DMS53 treated with DMSO at 0.1 percent for 48 hours (cell line): Measurements from ENCODE around the gene B3GAT2.
"Not testable (repeated sequence)": the region's sequence is repeated elsewhere in the genome, so short reads cannot be mapped to it uniquely, and the experiment has no call there.

Experiments
- DNase-seq: peaks from one replicate; lab custom pipeline; 2025; ENCODE audit not compliant: unreplicated experiment; lab: John Stamatoyannopoulos, UW

Gene B3GAT2

DNA sequence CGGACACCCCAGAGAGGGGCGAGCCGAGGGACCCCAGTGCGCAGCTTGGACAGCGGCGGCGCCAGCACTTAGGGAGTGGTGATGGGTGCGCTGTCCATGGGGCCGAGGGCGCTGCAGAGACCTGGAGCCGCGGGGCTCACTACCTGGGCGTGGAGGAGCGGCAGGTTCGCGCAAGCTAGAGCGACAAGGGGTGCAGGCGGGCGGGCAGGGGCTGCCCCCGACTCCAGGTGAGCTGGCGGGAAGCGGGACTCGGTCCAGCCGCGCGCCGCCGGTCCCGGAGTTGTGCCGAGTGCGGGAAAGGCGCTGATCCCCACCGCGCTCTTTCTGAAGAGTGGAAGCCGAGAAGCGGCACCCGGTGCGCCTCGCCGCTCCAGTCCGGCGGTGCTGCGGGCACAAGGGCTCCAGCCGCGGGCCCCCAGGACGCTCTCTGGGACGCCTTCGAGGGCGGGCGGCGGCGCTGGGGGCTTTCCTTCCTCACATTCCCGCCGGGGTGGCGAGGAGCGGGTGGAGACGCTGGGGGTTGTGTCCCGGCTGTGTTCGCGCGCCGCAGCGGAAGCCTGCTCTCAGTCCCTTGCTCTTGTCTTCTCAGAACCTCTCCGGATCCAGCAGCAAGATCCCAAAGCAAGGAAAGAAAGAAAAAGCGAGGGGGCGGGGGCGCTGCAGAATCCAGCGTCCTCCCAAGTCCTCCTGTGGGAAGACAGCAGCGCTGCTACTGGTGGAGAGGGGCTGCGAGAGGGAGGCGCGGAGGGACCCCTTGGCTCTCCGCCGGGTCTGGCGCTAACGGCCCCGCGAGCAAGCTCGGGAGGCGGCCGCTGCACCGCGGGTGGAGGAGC, at the start of gene B3GAT2:
TSS of gene B3GAT2 (minus strand) at position 610 of the 833 bp plus-strand sequence. CDS start 631 bp downstream, outside the sequence.
- peak; percentile 49 for DNase-seq

- DNase-seq, result no peak
These were observed 41.3 kb upstream of the B3GAT2 start for GRCh38 chr6:70998148-70998547.

DNA sequence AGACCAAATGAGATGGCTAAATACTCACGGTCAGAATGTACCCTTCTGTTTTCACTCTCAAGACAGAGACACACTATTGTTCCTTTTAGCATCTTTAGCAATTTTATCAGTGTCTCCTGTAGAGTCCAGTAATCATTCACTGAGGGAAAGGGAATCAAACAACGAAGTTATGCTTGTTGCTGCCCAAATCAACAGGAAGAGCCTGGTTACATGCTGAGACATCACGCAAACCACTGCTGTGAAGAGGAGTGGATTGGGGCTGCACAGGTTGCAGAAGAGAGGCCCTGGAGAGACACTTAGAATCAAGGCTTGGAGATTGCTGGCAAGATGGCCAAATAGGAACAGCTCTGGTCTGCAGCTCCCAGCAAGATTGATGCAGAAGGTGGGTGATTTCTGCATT, 40.5 kb upstream of the B3GAT2 start:
- DNase-seq, result no peak

DNA sequence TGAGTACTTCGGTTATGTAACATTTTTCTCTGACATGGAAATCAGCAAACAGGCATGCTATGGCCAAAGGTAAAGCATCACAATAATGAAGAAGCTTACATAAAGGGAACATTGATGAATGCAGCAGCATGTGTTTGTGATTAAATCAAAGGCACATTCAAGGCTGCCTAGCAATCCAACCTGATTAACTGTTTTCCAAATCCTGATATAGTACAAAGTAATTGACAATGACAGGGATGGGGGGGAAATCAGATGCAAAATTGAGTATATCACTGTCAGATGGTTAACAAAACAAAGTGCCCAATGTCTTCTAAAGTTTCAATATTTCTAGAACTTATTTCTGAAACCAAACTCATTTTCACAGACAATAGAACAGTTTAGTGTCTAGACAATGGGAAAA, 39.2 kb upstream of the B3GAT2 start:
- DNase-seq, result no peak

- no peak for DNase-seq
These were observed 38.6 kb upstream of the B3GAT2 start for GRCh38 chr6:70995411-70995810.

DNA sequence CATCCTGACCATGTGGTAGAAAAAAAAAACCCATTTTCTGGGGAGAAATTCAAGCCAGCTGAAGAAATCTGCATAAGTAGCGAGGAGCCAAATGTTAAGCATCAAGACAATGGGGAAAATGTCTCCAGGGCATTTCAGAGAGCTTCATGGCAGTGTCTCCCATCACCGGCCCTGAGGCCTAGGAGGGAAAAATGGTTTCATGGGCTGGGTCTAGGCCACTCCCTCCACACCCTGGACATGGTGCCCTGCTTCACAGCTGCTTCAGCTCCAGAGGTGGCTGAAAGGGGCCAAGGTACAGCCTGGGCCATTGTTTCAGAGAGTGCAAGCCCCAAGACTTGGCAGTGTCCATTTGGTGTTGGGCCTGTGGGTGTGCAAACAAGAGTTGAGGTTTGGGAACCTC, 34.4 kb upstream of the B3GAT2 start:
- DNase-seq, result no peak

DNA sequence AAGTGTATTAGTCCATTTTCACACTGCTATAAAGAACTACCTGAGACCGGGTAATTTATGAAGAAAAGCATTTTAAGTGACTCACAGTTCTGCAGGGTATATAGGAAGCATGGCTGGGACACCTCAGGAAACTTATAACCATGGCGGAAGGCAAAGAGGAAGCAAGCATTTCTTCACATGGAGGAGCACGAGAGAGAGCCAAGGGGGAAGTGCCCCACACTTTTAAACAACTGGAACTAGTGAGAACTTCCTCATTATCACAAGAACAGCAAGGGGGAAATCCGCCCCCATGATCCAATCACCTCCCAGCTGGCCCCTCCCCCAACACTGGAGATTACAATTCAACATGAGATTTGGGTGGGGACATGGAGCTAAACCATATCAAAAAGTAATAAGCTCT, 28.3 kb upstream of the B3GAT2 start:
- no peak for DNase-seq

- no peak for DNase-seq
These were observed 25.9 kb upstream of the B3GAT2 start for GRCh38 chr6:70982747-70983146.

DNA sequence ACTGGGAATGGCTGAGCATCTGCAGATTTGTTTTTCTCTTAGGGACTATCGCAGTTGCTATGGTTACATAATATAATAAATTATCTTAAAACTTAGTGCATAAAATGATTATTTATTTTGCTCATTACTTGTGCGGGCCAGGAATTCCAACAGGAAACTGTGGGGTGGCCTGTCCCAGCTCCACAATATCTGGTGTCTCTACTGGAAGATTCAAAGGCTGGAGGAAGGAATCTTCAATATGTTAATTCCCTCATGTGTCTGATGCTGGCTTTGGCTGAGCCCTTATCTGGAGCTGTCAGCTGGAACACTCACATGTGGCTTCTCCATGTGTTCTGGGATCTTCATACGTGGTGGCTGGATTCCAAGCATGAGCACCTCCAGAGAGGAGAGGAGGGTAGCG, 23.9 kb upstream of the B3GAT2 start:
- no peak for DNase-seq

GRCh38 chr6:70973604-70974003, 16.7 kb upstream of the B3GAT2 start:
- no peak for DNase-seq

GRCh38 chr6:70967049-70967448, 10.2 kb upstream of the B3GAT2 start:
- no peak for DNase-seq

- no peak for DNase-seq
These were observed 391 bp upstream of the B3GAT2 start for GRCh38 chr6:70957284-70957617.

- DNase-seq, result no peak
These were observed 739 bp downstream of the B3GAT2 start for GRCh38 chr6:70956191-70956450.

- DNase-seq, result peak; percentile 92
These were observed 1.2 kb downstream of the B3GAT2 start for GRCh38 chr6:70955441-70956190.

DNA sequence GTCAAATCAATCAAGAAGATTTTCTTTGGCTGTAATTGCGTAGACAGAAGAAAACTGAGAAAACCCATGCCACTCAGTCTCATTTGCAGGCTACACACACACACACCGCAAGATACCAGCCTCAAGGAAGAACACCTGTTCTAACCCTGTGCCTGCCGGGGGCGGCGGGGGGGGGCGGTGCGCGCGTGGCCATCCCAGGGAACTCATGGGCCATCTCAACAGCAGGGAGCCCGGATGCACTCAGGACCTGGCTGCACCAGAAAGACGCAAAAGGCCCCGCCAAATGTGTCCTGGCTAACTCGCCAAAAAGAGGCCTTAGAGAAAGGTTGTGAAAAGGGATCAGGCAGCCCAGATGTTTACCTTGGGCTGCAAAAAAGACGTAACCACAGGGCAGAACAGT, 2.1 kb downstream of the B3GAT2 start:
- DNase-seq, result no peak

GRCh38 chr6:70954176-70954575, 2.7 kb downstream of the B3GAT2 start:
- no peak for DNase-seq

- DNase-seq, result no peak
These were observed 4.2 kb downstream of the B3GAT2 start for GRCh38 chr6:70952608-70953165.

DNA sequence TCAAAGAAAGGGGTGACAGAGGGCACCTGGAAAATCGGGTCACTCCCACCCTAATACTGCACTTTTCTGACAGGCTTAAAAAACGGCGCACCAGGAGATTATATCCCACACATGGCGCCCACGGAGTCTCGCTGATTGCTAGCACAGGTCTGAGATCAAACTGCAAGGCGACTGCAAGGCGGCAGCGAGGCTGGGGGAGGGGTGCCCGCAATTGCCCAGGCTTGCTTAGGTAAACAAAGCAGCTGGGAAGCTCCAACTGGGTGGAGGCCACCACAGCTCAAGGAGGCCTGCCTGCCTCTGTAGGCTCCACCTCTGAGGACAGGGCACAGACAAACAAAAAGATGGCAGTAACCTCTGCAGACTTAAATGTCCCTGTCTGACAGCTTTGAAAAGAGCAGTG, 12.5 kb downstream of the B3GAT2 start:
- DNase-seq, result not testable (repeated sequence)

- no peak for DNase-seq
These were observed 23.0 kb downstream of the B3GAT2 start for GRCh38 chr6:70933853-70934252.

- DNase-seq, result no peak
These were observed 51.1 kb downstream of the B3GAT2 start for GRCh38 chr6:70905742-70906141.

DNA sequence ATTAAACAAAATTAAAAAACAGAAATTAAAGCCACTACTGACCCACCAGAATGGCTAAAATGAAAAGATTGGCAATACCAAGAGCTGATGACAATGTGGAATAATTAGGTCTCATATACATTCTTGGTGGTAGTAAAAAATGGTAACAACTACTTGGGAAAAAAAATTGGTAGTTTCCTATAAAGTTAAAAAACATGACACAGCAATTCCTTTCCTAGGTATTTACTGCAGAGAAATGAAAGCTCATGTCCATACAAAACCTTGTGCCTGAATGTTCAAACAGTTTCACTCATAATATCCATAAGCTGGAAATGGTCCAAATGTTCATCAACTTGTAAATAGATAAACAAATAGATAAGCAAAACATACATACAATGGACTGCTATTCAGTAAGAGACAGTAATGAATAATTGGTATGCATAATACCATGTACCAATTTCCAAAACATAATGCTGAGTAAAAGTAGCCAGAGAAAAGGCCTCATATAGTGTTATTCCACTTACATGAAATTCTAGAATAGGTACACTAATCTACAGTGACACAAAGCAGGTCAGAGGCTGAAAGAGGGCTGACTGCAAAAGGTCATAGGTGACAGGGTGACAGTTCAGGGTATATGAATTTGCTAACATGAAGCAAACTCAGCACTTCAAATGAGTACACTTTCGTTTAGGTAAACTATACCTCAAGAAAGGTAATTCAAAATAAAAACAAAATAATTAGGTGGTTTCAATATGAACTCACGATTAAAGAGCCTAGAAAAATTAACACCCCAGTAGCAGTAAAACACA, 53.0 kb downstream of the B3GAT2 start:
- DNase-seq, result no peak

DNA sequence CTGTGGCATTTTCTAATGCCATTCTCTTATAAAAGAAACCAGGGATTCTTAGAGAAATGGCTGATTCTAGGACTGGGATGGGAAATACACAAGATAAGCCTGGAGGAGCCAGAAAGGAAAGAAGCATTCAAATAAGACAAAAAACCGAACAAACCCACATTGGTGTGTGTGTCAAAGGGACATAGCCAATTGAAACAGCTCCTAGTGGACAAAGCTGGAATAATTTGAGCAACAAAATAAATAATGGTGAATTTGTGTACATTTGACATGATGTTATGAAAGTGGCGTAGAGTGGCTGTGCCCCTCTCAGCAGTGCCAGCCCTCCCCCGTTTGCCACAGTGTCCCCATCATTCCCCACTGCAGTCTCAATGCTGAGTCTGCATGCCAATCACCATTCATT, 55.5 kb downstream of the B3GAT2 start:
- DNase-seq, result no peak
